H1 (cell line): ENCODE measurements around the gene SURF4. TPM values are rescaled to one million over a fixed set of nuclear protein-coding genes. Genes with fewer than 3 reads are reported as not detected.

Experiments
- BACH1 ChIP-seq: IDR thresholded peaks from 2 replicates; pipeline ENCODE4 v1.6.1; 2012; ENCODE audit warnings: low read length, improper control_type of control experiment
- BCL11A ChIP-seq, 2 experiments: IDR thresholded peaks; one replicate each; pipeline ENCODE4 v1.6.1; 2011; ENCODE audit warnings: low read depth in 2 of 2, low read length in 2 of 2, mild to moderate bottlenecking in 2 of 2
- BRCA1 ChIP-seq: IDR thresholded peaks from 2 replicates; pipeline ENCODE4 v1.6.1; 2012; ENCODE audit warnings: low read depth, low read length, improper control_type of control experiment
- CTBP2 ChIP-seq: IDR thresholded peaks from 2 replicates; pipeline ENCODE4 v1.7.0; 2011; ENCODE audit warnings: borderline replicate concordance, mild to moderate bottlenecking, moderate library complexity, mixed read lengths, low read length; ENCODE audit not compliant: insufficient read depth, insufficient read length
- EGR1 ChIP-seq: IDR thresholded peaks from 2 replicates; pipeline ENCODE4 v1.6.1; 2011; ENCODE audit warnings: low read depth, low read length, borderline replicate concordance
- EZH2 ChIP-seq: fragments of 200-600 bp; sonication (generic); IDR thresholded peaks from 2 replicates; pipeline ENCODE4 v1.7.1; 2012; ENCODE audit warnings: low read depth, mild to moderate bottlenecking, moderate library complexity, low read length, inconsistent platforms; ENCODE audit not compliant: severe bottlenecking
- JUN ChIP-seq: IDR thresholded peaks from 2 replicates; pipeline ENCODE4 v1.6.1; 2011; ENCODE audit warnings: low read depth, mild to moderate bottlenecking, improper control_type of control experiment, low read length
- NANOG ChIP-seq: IDR thresholded peaks from 2 replicates; pipeline ENCODE4 v1.6.1; 2011; ENCODE audit warnings: low read length, low read depth, mild to moderate bottlenecking, inconsistent platforms; ENCODE audit not compliant: insufficient read depth, poor library complexity, severe bottlenecking
- RAD21 ChIP-seq, 2 experiments: IDR thresholded peaks in 1 of 2; conservative IDR thresholded peaks in 1 of 2; 2 replicates each; pipeline ENCODE4 v1.6.1; 2011; ENCODE audit warnings: low read depth in 2 of 2, low read length in 2 of 2, improper control_type of control experiment in 1 of 2, inconsistent platforms in 1 of 2, mild to moderate bottlenecking in 1 of 2, moderate library complexity in 1 of 2
- SIRT6 ChIP-seq: IDR thresholded peaks from one replicate; pipeline ENCODE4 v1.7.1; 2012; ENCODE audit warnings: low read length, inconsistent platforms
- SIX5 ChIP-seq: IDR thresholded peaks from 2 replicates; pipeline ENCODE4 v1.6.1; 2011; ENCODE audit warnings: mild to moderate bottlenecking, low read depth, low read length
- SP4 ChIP-seq: IDR thresholded peaks from 2 replicates; pipeline ENCODE4 v1.6.1; 2012; ENCODE audit warnings: low read length, inconsistent platforms
- TAF1 ChIP-seq: IDR thresholded peaks from 2 replicates; pipeline ENCODE4 v1.6.1; 2011; ENCODE audit warnings: mild to moderate bottlenecking, low read depth, low read length
- TAF7 ChIP-seq: optimal IDR thresholded peaks from 2 replicates; pipeline ENCODE3; 2011; ENCODE audit warnings: low read depth, mild to moderate bottlenecking, inconsistent platforms, low read length, moderate library complexity, borderline replicate concordance
- TBP ChIP-seq: IDR thresholded peaks from 2 replicates; pipeline ENCODE4 v1.6.1; 2011; ENCODE audit warnings: low read depth, low read length, improper control_type of control experiment
- ZNF274 ChIP-seq: IDR thresholded peaks from 2 replicates; pipeline ENCODE4 v1.7.0; 2012; ENCODE audit warnings: low read length, borderline replicate concordance; ENCODE audit errors: extremely low read depth
- polyA plus RNA-seq, 7 experiments: library from polyadenylated mRNA; depleted of rRNA in 3 of 7; stranded (reverse) in 5 of 7; unstranded in 2 of 7; fragments of >200 nt in 5 of 7; fragments of 200-250 nt in 2 of 7; gene quantifications; 1 replicate in 5 of 7; 2 replicates in 1 of 7; 4 replicates in 1 of 7; pipeline versions ENCODE4 v1.2.1 to v1.2.3, GENCODE V29; 2011 to 2013; ENCODE audit warnings: missing spikeins in 2 of 7, mixed read lengths in 2 of 7
- total RNA-seq: library from RNA; stranded (reverse); fragmentation: NEBNext Ultra II Directional; extraction: Animal tissue kit (Norgen Biotek cat#: 25700); gene quantifications from 2 replicates; pipeline ENCODE4 v1.2.1, GENCODE V29; 2021
- TF ChIP-seq, protein P1 (sequence below): IDR thresholded peaks from 2 replicates; pipeline ENCODE4 v1.6.1; 2012; ENCODE audit warnings: low read length, inconsistent platforms
- TF ChIP-seq, protein P2 (sequence below): IDR thresholded peaks from 2 replicates; pipeline ENCODE4 v1.6.1; 2012; ENCODE audit warnings: inconsistent platforms
- TF ChIP-seq, protein P3 (sequence below), 3 experiments: IDR thresholded peaks; 1 replicate in 2 of 3; 2 replicates in 1 of 3; pipeline versions ENCODE4 v1.5.1 to v1.6.1; 2011; ENCODE audit warnings: low read length in 3 of 3, mild to moderate bottlenecking in 3 of 3, inconsistent platforms in 2 of 3, low read depth in 1 of 3, moderate library complexity in 1 of 3; ENCODE audit not compliant: insufficient read depth in 1 of 3; ENCODE audit errors: control extremely low read depth in 1 of 3

The SURF4 gene
- total and polyA plus RNA-seq, 2 of the 8 experiments (the other 6 are each of a cell fraction or from before 2014, with no cell fraction given), result 176 to 182 TPM

DNA sequence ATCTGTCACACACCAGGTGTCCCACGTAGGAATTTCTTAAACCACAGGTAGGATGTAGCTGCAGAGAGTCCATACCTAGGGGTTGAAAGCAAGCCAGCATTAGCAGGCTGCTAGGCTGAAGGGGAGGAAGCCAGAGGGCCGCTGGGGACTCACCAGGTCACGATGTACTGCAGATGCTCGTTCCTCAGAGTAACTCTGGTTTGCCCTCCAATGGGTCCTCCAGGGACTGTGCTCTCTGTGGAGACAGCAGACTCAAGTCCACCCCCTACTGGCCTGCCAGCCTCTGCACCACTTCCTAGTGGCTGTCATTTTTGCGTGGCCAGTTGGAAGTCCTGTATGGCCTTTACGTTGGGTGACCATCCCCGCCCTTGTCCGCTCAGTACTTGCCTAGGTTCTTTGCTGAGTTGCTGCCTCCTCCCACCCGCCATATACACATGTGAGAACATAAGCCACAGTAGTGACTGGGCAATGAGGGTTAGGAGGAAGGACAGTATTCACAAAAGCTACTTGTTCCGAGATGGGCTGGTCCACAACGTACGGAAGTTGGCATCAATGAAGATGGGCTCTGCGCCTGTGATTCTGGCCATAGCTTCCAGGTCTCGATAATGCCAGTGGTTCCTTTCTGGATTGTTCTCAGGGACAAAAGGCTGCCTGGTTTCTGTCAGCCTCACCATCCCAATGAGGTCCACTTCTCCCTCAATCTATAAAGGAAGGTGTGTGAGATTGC, 23.8 kb downstream of the SURF4 start (continued):
- TF ChIP-seq, protein P1, sequence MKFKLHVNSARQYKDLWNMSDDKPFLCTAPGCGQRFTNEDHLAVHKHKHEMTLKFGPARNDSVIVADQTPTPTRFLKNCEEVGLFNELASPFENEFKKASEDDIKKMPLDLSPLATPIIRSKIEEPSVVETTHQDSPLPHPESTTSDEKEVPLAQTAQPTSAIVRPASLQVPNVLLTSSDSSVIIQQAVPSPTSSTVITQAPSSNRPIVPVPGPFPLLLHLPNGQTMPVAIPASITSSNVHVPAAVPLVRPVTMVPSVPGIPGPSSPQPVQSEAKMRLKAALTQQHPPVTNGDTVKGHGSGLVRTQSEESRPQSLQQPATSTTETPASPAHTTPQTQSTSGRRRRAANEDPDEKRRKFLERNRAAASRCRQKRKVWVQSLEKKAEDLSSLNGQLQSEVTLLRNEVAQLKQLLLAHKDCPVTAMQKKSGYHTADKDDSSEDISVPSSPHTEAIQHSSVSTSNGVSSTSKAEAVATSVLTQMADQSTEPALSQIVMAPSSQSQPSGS, result no peak
- TF ChIP-seq SIX5, result no peak
- peak; percentile 62 for TF ChIP-seq TAF1
- no peak for TF ChIP-seq BCL11A (IDR thresholded peaks at IDR 0.05; ENCODE audit: low read depth in 2 of 2, low read length in 2 of 2)
- TF ChIP-seq, protein P2, sequence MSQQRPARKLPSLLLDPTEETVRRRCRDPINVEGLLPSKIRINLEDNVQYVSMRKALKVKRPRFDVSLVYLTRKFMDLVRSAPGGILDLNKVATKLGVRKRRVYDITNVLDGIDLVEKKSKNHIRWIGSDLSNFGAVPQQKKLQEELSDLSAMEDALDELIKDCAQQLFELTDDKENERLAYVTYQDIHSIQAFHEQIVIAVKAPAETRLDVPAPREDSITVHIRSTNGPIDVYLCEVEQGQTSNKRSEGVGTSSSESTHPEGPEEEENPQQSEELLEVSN, result no peak
- peak; percentile 24 to 33; a peak in 3 of 4 replicates for TF ChIP-seq RAD21 (IDR thresholded peaks at IDR 0.05 in 1 of 2, conservative IDR thresholded peaks at IDR 0.05 in 1 of 2; ENCODE audit: low read depth in 2 of 2, low read length in 2 of 2)
- TF ChIP-seq BRCA1, result no peak
- TF ChIP-seq EGR1, result no peak
- TF ChIP-seq EZH2, result no peak
- no peak for TF ChIP-seq CTBP2
- no peak for TF ChIP-seq NANOG
- no peak for TF ChIP-seq ZNF274
- TF ChIP-seq SIRT6, result no peak
- TF ChIP-seq, protein P3, sequence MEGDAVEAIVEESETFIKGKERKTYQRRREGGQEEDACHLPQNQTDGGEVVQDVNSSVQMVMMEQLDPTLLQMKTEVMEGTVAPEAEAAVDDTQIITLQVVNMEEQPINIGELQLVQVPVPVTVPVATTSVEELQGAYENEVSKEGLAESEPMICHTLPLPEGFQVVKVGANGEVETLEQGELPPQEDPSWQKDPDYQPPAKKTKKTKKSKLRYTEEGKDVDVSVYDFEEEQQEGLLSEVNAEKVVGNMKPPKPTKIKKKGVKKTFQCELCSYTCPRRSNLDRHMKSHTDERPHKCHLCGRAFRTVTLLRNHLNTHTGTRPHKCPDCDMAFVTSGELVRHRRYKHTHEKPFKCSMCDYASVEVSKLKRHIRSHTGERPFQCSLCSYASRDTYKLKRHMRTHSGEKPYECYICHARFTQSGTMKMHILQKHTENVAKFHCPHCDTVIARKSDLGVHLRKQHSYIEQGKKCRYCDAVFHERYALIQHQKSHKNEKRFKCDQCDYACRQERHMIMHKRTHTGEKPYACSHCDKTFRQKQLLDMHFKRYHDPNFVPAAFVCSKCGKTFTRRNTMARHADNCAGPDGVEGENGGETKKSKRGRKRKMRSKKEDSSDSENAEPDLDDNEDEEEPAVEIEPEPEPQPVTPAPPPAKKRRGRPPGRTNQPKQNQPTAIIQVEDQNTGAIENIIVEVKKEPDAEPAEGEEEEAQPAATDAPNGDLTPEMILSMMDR (IDR thresholded peaks at IDR 0.05; ENCODE audit: control extremely low read depth in 1 of 3, insufficient read depth in 1 of 3, low read depth in 1 of 3, low read length in 3 of 3), result peak in 2 of 3 experiments; percentile 77 to 96; a peak in 3 of 4 replicates
- no peak for TF ChIP-seq TBP
- TF ChIP-seq TAF7, result no peak
- TF ChIP-seq BACH1, result 0 out of 2 replicates have a peak, but pooled peaks have one; percentile 14
- TF ChIP-seq JUN, result no peak
- no peak for TF ChIP-seq SP4
